H9 (cell line): ENCODE results near the gene MGAT4B. TPM values are rescaled to one million over a fixed set of nuclear protein-coding genes. Genes with fewer than 3 reads are reported as not detected.

Experiments
- DNase-seq: peaks from one replicate; pipeline ENCODE4 v3.0.0-alpha.2; 2017
- H2AFZ ChIP-seq: one replicate; pipeline ENCODE4 v1.6.1; 2013; ENCODE audit warnings: mild to moderate bottlenecking, low read length, control low read depth, moderate library complexity
- H2AK5ac ChIP-seq: 2 replicates; pipeline ENCODE4 v1.6.1; 2013; ENCODE audit warnings: low read length, control low read depth, mixed read lengths; ENCODE audit not compliant: insufficient read length
- H2BK120ac ChIP-seq: one replicate; pipeline ENCODE4 v1.6.1; 2013; ENCODE audit warnings: low read depth, mild to moderate bottlenecking, low read length, control low read depth, inconsistent platforms; ENCODE audit not compliant: poor library complexity, severe bottlenecking
- H2BK12ac ChIP-seq: 2 replicates; pipeline ENCODE4 v1.6.1; 2013; ENCODE audit warnings: low read length, control low read depth, mixed read lengths, low read depth; ENCODE audit not compliant: insufficient read length
- H2BK15ac ChIP-seq: 2 replicates; pipeline ENCODE4 v1.6.1; 2013; ENCODE audit warnings: low read depth, low read length, control low read depth
- H2BK20ac ChIP-seq: one replicate; pipeline ENCODE4 v1.6.1; 2013; ENCODE audit warnings: low read depth, mild to moderate bottlenecking, low read length, control low read depth, inconsistent platforms; ENCODE audit not compliant: poor library complexity, severe bottlenecking
- H2BK5ac ChIP-seq: 2 replicates; pipeline ENCODE4 v1.6.1; 2013; ENCODE audit warnings: low read length, control low read depth, mixed read lengths; ENCODE audit not compliant: insufficient read length
- H3K14ac ChIP-seq: 2 replicates; pipeline ENCODE4 v1.6.1; 2013; ENCODE audit warnings: low read length, control low read depth; ENCODE audit not compliant: insufficient read depth
- H3K18ac ChIP-seq: 2 replicates; pipeline ENCODE4 v1.6.1; 2013; ENCODE audit warnings: low read depth, mild to moderate bottlenecking, mixed read lengths, low read length, control low read depth; ENCODE audit not compliant: insufficient read length
- H3K23ac ChIP-seq: 2 replicates; pipeline ENCODE4 v1.6.1; 2013; ENCODE audit warnings: low read length, control low read depth, mixed read lengths, low read depth; ENCODE audit not compliant: insufficient read length
- H3K23me2 ChIP-seq: 2 replicates; pipeline ENCODE4 v1.6.1; 2013; ENCODE audit warnings: low read depth, mild to moderate bottlenecking, mixed read lengths, low read length, control low read depth; ENCODE audit not compliant: insufficient read length, poor library complexity, severe bottlenecking
- H3K27ac ChIP-seq: 2 replicates; pipeline ENCODE4 v1.5.1; 2013; ENCODE audit warnings: low read length, control low read depth, mixed read lengths, low read depth; ENCODE audit not compliant: insufficient read length
- H3K27me3 ChIP-seq: 2 replicates; pipeline ENCODE4 v1.6.1; 2013; ENCODE audit warnings: low read length, control low read depth, inconsistent platforms; ENCODE audit not compliant: insufficient read depth
- H3K4ac ChIP-seq: 2 replicates; pipeline ENCODE4 v1.6.1; 2013; ENCODE audit warnings: low read depth, mild to moderate bottlenecking, control low read depth, inconsistent platforms, low read length, moderate library complexity
- H3K4me1 ChIP-seq: 2 replicates; pipeline ENCODE4 v1.6.1; 2013; ENCODE audit warnings: low read length, control low read depth, inconsistent platforms; ENCODE audit not compliant: insufficient read depth
- H3K4me2 ChIP-seq: 2 replicates; pipeline ENCODE4 v1.6.1; 2013; ENCODE audit warnings: low read length, control low read depth, mixed read lengths; ENCODE audit not compliant: insufficient read length, insufficient read depth
- H3K56ac ChIP-seq: 2 replicates; pipeline ENCODE4 v1.6.1; 2013; ENCODE audit warnings: low read depth, mild to moderate bottlenecking, mixed read lengths, low read length, control low read depth; ENCODE audit not compliant: insufficient read length
- H3K79me1 ChIP-seq: 2 replicates; pipeline ENCODE4 v1.6.1; 2013; ENCODE audit warnings: low read depth, mild to moderate bottlenecking, moderate library complexity, low read length, control low read depth, inconsistent platforms; ENCODE audit not compliant: insufficient read depth, poor library complexity, severe bottlenecking
- H3K79me2 ChIP-seq: 2 replicates; pipeline ENCODE4 v1.6.1; 2013; ENCODE audit warnings: low read length, control low read depth, inconsistent platforms; ENCODE audit not compliant: insufficient read depth
- H3K9ac ChIP-seq: 2 replicates; pipeline ENCODE4 v1.6.1; 2013; ENCODE audit warnings: low read length, control low read depth, mixed read lengths; ENCODE audit not compliant: insufficient read length; ENCODE audit errors: extremely low read depth
- H3K9me3 ChIP-seq: one replicate; pipeline ENCODE4 v1.6.1; 2013; ENCODE audit warnings: low read depth, low read length, inconsistent platforms; ENCODE audit not compliant: control insufficient read depth
- H3T11ph ChIP-seq: one replicate; pipeline ENCODE4 v1.6.1; 2013; ENCODE audit warnings: mild to moderate bottlenecking, low read length, control low read depth, inconsistent platforms
- H4K20me1 ChIP-seq: one replicate; pipeline ENCODE4 v1.6.1; 2013; ENCODE audit not compliant: control insufficient read depth, insufficient read length, insufficient read depth
- H4K5ac ChIP-seq: 2 replicates; pipeline ENCODE4 v1.6.1; 2013; ENCODE audit warnings: low read depth, mild to moderate bottlenecking, mixed read lengths, low read length, control low read depth; ENCODE audit not compliant: insufficient read length
- H4K8ac ChIP-seq: replicated peaks from 2 replicates; pipeline ENCODE4 v1.6.1; 2013; ENCODE audit warnings: low read length, control low read depth, mixed read lengths, low read depth; ENCODE audit not compliant: insufficient read length
- H4K91ac ChIP-seq: 2 replicates; pipeline ENCODE4 v1.6.1; 2013; ENCODE audit warnings: low read depth, mild to moderate bottlenecking, moderate library complexity, mixed read lengths, low read length, control low read depth; ENCODE audit not compliant: insufficient read length
- H3K27ac Mint-ChIP-seq, 3 experiments: 2 replicates in 2 of 3; 3 replicates in 1 of 3; pipeline ENCODE4 v1.8.0; 2020 to 2021; ENCODE audit warnings: mixed read lengths in 3 of 3, mild to moderate bottlenecking in 1 of 3, moderate library complexity in 1 of 3
- H3K27me3 Mint-ChIP-seq: 2 replicates; pipeline ENCODE4 v1.8.0; 2021; ENCODE audit warnings: low read depth, mild to moderate bottlenecking, moderate library complexity, mixed read lengths
- H3K36me3 Mint-ChIP-seq, 3 experiments: 2 replicates in 2 of 3; 3 replicates in 1 of 3; pipeline ENCODE4 v1.8.0; 2020 to 2021; ENCODE audit warnings: low read depth in 3 of 3, mixed read lengths in 3 of 3; ENCODE audit not compliant: insufficient read depth in 1 of 3
- H3K4me1 Mint-ChIP-seq, 2 experiments: 2 replicates each; pipeline ENCODE4 v1.8.0; 2020; ENCODE audit warnings: mixed read lengths in 2 of 2
- H3K4me3 Mint-ChIP-seq, 2 experiments: 2 replicates in 1 of 2; 3 replicates in 1 of 2; pipeline ENCODE4 v1.8.0; 2020 to 2021; ENCODE audit warnings: mild to moderate bottlenecking in 2 of 2, mixed read lengths in 2 of 2, moderate library complexity in 1 of 2
- H3K9me3 Mint-ChIP-seq, 2 experiments: 2 replicates in 1 of 2; 3 replicates in 1 of 2; pipeline ENCODE4 v1.8.0; 2020; ENCODE audit warnings: mild to moderate bottlenecking in 2 of 2, mixed read lengths in 2 of 2, moderate library complexity in 1 of 2
- whole genome bisulfite sequencing: extraction: QIAGEN DNeasy Blood & Tissue Kit; methylation state at CpG from one replicate; pipeline ENCODE4 v1.1.7; 2013; ENCODE audit warnings: missing lambda C conversion rate, low lambda C conversion rate, mixed read lengths; ENCODE audit not compliant: insufficient read length; ENCODE audit errors: extremely low coverage; 5-methylcytosine and 5-hydroxymethylcytosine counted together
- total RNA-seq: library from RNA; stranded (reverse); gene quantifications from 2 replicates; pipeline ENCODE4 v1.2.1, GENCODE V29; 2021
- TF ChIP-seq, protein P1 (sequence below): fragments of 200-600 bp; sonication (generic); conservative IDR thresholded peaks from 3 replicates; pipeline ENCODE4 v1.8.0; 2021; ENCODE audit warnings: antibody characterized with exemption, mild to moderate bottlenecking

Gene MGAT4B
- total RNA-seq, 1 experiment from 2014 or later, result 147 TPM

DNA sequence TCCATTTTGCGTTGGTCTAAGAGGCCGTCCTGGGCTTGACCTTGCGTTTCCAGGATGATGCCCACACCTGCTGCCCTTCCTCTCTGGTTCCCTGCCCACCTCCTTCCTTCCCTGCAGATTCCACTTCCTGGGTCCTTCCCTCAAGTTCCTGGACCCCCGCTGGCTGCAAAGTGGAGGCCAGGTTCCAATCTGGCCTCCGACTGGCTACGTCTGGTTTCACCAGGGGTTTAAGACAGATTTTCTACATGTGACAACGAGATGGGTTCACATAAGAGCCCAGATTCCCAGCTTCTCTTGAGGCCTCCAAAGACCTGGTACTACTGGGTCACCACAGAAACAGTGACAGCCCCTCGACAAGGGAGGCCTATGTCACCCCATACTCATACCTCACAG lies 2.1 kb downstream of the MGAT4B start:
- H3K4ac ChIP-seq, result no peak overlapping the region

More for the DNA sequence above, 2.1 kb downstream of the MGAT4B start:
- DNase-seq, result no peak
- H4K8ac ChIP-seq, result no peak overlapping the region
- Mint-ChIP-seq H3K27me3 (no peaks in the 10 kb centered on the region), H3K27ac (no peak overlapping the region), H3K9me3 (no peaks in the 10 kb centered on the region), H3K4me1 (peaks cover 28 to 39% of the 10 kb centered on the region in 2 experiments), H3K4me3 (peak overlapping the region; percentile 78 to 87; a peak in 4 of 5 replicates), H3K36me3 (peaks cover 9 to 19% (median 14%) of the 10 kb centered on the region in 3 experiments; a peak in 6 of 7 replicates)
- H3K18ac ChIP-seq, result no peak overlapping the region
- no peak overlapping the region for H3T11ph ChIP-seq
- H3K23ac ChIP-seq, result no peak overlapping the region
- H2AK5ac ChIP-seq, result no peak overlapping the region
- H2BK12ac ChIP-seq, result no peak overlapping the region
- H2BK15ac ChIP-seq, result no peak overlapping the region
- peak overlapping the region; percentile 51 for H3K4me2 ChIP-seq
- TF ChIP-seq, protein P1, sequence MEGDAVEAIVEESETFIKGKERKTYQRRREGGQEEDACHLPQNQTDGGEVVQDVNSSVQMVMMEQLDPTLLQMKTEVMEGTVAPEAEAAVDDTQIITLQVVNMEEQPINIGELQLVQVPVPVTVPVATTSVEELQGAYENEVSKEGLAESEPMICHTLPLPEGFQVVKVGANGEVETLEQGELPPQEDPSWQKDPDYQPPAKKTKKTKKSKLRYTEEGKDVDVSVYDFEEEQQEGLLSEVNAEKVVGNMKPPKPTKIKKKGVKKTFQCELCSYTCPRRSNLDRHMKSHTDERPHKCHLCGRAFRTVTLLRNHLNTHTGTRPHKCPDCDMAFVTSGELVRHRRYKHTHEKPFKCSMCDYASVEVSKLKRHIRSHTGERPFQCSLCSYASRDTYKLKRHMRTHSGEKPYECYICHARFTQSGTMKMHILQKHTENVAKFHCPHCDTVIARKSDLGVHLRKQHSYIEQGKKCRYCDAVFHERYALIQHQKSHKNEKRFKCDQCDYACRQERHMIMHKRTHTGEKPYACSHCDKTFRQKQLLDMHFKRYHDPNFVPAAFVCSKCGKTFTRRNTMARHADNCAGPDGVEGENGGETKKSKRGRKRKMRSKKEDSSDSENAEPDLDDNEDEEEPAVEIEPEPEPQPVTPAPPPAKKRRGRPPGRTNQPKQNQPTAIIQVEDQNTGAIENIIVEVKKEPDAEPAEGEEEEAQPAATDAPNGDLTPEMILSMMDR, result no peak
- H3K27ac ChIP-seq, result no peak overlapping the region
- no peak overlapping the region for H3K9ac ChIP-seq
- H4K5ac ChIP-seq, result no peak overlapping the region
- H4K20me1 ChIP-seq, result no peaks in the 10 kb centered on the region
- no peaks in the 10 kb centered on the region for H3K4me1 ChIP-seq
- H3K27me3 ChIP-seq, result no peaks in the 10 kb centered on the region
- no peak overlapping the region for H2AFZ ChIP-seq
- WGBS, result no CpG with 5 or more reads among the region's 8 CpGs
- no peak overlapping the region for H2BK5ac ChIP-seq
- no peak overlapping the region for H4K91ac ChIP-seq
- H3K23me2 ChIP-seq, result peaks cover 5% of the 10 kb centered on the region
- H3K79me2 ChIP-seq, result no peaks in the 10 kb centered on the region; the same call in 1 of the 2 replicates
- H3K14ac ChIP-seq, result no peak overlapping the region
- H3K79me1 ChIP-seq, result peaks cover 5% of the 10 kb centered on the region
- H3K56ac ChIP-seq, result no peak overlapping the region
- H3K9me3 ChIP-seq, result no peaks in the 10 kb centered on the region
- H2BK20ac ChIP-seq, result no peak overlapping the region
- H2BK120ac ChIP-seq, result no peak overlapping the region
